ENCODE results near the gene OR8D1. TPM values are rescaled to one million over a fixed set of nuclear protein-coding genes. Genes with fewer than 3 reads are reported as not detected.
A peak's percentile ranks its signal among the peaks of the same experiment; 100 is the strongest.

Gene OR8D1
- total and polyA plus RNA-seq, 4 donors: not detected

- 29 to 43% methylated on average over 2 of the region's 2 CpGs for WGBS, 2 donors
- DNase-seq: peak in 1 of 3 donors; percentile 7
- TF ChIP-seq CTCF (IDR thresholded peaks at IDR 0.05; ENCODE audit: control extremely low read depth, extremely low read depth): no peak
- H3K9me3 ChIP-seq (ENCODE audit: control insufficient read depth in 4 of 4, insufficient read depth in 3 of 4, low read length in 3 of 4): peaks cover 0 to 1% (median 0%) of the 10 kb centered on the region in 4 donors
- H3K4me3 ChIP-seq: no peak overlapping the region
- no peak overlapping the region for H3K9ac ChIP-seq (ENCODE audit: insufficient read depth in 1 of 2, low read length in 2 of 2)
- H3K27ac ChIP-seq (ENCODE audit: low read depth in 1 of 2, low read length in 1 of 2): no peak overlapping the region
- ATAC-seq (ENCODE audit: insufficient read depth, low FRiP score): no peak
- H3K27me3 ChIP-seq (ENCODE audit: control insufficient read depth in 3 of 3, insufficient read depth in 3 of 3, low read length in 2 of 3): no peaks in the 10 kb centered on the region
- no peaks in the 10 kb centered on the region for H3K4me1 ChIP-seq (ENCODE audit: control insufficient read depth in 5 of 5, insufficient read depth in 5 of 5, low read length in 5 of 5)
- H3K36me3 ChIP-seq (ENCODE audit: control insufficient read depth in 4 of 4, insufficient read depth in 4 of 4, low read length in 4 of 4): no peaks in the 10 kb centered on the region
Measured at GRCh38 chr11:124329787-124330478, 16.2 kb upstream of the OR8D1 start.

- no peaks in the 10 kb centered on the region for H3K4me1 ChIP-seq (ENCODE audit: control insufficient read depth in 5 of 5, insufficient read depth in 5 of 5, low read length in 5 of 5)
- ATAC-seq (ENCODE audit: insufficient read depth, low FRiP score) (no peak), DNase-seq (no peak)
- 95 to 97% methylated on average over 1 of the region's 1 CpG for WGBS, 2 donors
- no peak for TF ChIP-seq CTCF (IDR thresholded peaks at IDR 0.05; ENCODE audit: control extremely low read depth, extremely low read depth)
- no peak overlapping the region for H3K27ac ChIP-seq (ENCODE audit: low read depth in 1 of 2, low read length in 1 of 2)
- H3K9me3 ChIP-seq (ENCODE audit: control insufficient read depth in 4 of 4, insufficient read depth in 3 of 4, low read length in 3 of 4): peaks cover 0 to 2% (median 0%) of the 10 kb centered on the region in 4 donors
- H3K4me3 ChIP-seq: no peak overlapping the region
- no peaks in the 10 kb centered on the region for H3K36me3 ChIP-seq (ENCODE audit: control insufficient read depth in 4 of 4, insufficient read depth in 4 of 4, low read length in 4 of 4)
- no peak overlapping the region for H3K9ac ChIP-seq (ENCODE audit: insufficient read depth in 1 of 2, low read length in 2 of 2)
- H3K27me3 ChIP-seq (ENCODE audit: control insufficient read depth in 3 of 3, insufficient read depth in 3 of 3, low read length in 2 of 3): no peaks in the 10 kb centered on the region
Measured at GRCh38 chr11:124327775-124328174, 14.0 kb upstream of the OR8D1 start.

GRCh38 chr11:124322356-124322755, 8.6 kb upstream of the OR8D1 start:
- peaks cover 0 to 4% (median under 1%) of the 10 kb centered on the region in 4 donors for H3K9me3 ChIP-seq (ENCODE audit: control insufficient read depth in 4 of 4, insufficient read depth in 3 of 4, low read length in 3 of 4)
- no peak overlapping the region for H3K4me3 ChIP-seq
- H3K27ac ChIP-seq (ENCODE audit: low read depth in 1 of 2, low read length in 1 of 2): no peak overlapping the region
- no peaks in the 10 kb centered on the region for H3K4me1 ChIP-seq (ENCODE audit: control insufficient read depth in 5 of 5, insufficient read depth in 5 of 5, low read length in 5 of 5)
- H3K36me3 ChIP-seq (ENCODE audit: control insufficient read depth in 4 of 4, insufficient read depth in 4 of 4, low read length in 4 of 4): no peaks in the 10 kb centered on the region
- WGBS, 2 donors: 86 to 93% methylated on average over 1 of the region's 1 CpG
- H3K9ac ChIP-seq (ENCODE audit: insufficient read depth in 1 of 2, low read length in 2 of 2): no peak overlapping the region
- no peak for ATAC-seq (ENCODE audit: insufficient read depth, low FRiP score)
- TF ChIP-seq CTCF (IDR thresholded peaks at IDR 0.05; ENCODE audit: control extremely low read depth, extremely low read depth): no peak
- H3K27me3 ChIP-seq (ENCODE audit: control insufficient read depth in 3 of 3, insufficient read depth in 3 of 3, low read length in 2 of 3): peaks cover 0 to 2% (median 0%) of the 10 kb centered on the region in 3 donors
- DNase-seq: no peak

Data from lung (tissue), 12 donors.